ENCODE measurements around the gene ARMC12. TPM values are rescaled to one million over a fixed set of nuclear protein-coding genes. Genes with fewer than 3 reads are reported as not detected.

ARMC12 gene
- total and polyA plus RNA-seq, 7 experiments from 2014 or later: 0.78 to 1.8 (median 1.3) TPM

GRCh38 chr6:35722121-35722761, 14.6 kb upstream of the ARMC12 start:
- Mint-ChIP-seq H3K4me1 (peaks cover 65 to 92% (median 84%) of the 10 kb centered on the region in 7 donors), H3K27me3 (no peaks in the 10 kb centered on the region), H3K9me3 (peaks cover 0 to 1% (median 0%) of the 10 kb centered on the region in 11 donors), H3K27ac (peak overlapping the region in 6 of 9 donors; percentile 56 to 93 (median 71)), H3K36me3 (peaks cover 0 to 2% (median 0%) of the 10 kb centered on the region in 5 donors), H3K4me3 (peak overlapping the region in 4 of 10 donors; percentile 9 to 37 (median 18))
- Histone ChIP-seq H3K4me1 (ENCODE audit: control insufficient read depth in 2 of 2, insufficient read depth in 2 of 2, low read length in 2 of 2) (peaks cover 47 to 70% of the 10 kb centered on the region in 2 donors), H3K27ac (ENCODE audit: low read depth, low read length) (no peak overlapping the region), H3K27me3 (ENCODE audit: control insufficient read depth in 2 of 2, insufficient read depth in 2 of 2, low read length in 2 of 2) (no peaks in the 10 kb centered on the region), H3K4me3 (ENCODE audit: low read length) (no peak overlapping the region), H3K36me3 (ENCODE audit: control insufficient read depth in 2 of 3, insufficient read depth in 3 of 3, low read length in 3 of 3) (no peaks in the 10 kb centered on the region), H3K9me3 (ENCODE audit: control insufficient read depth in 2 of 3, low read length in 3 of 3) (no peaks in the 10 kb centered on the region)
- intact Hi-C loops (cut with micrococcal nuclease): no loop called here
- POLR2A ChIA-PET: interaction anchor here (0.8 to 1.4 kb wide), 4 partner anchors 9 to 730 kb away, joined by 3 to 6 read pairs (median 4); no protein-coding TSS in a partner anchor
- no peak for ATAC-seq
- CTCF ChIA-PET: interaction anchor here (0.6 to 1.2 kb wide), 3 partner anchors 14 to 97 kb away, joined by 3 to 6 read pairs (median 3); no protein-coding TSS in a partner anchor
- DNase-seq: no peak

- CTCF ChIA-PET: interaction anchor here (0.5 to 0.9 kb wide), 2 partner anchors 36 to 92 kb away, joined by 4 read pairs; no protein-coding TSS in a partner anchor
- Mint-ChIP-seq H3K36me3 (no peaks in the 10 kb centered on the region), H3K27me3 (no peaks in the 10 kb centered on the region), H3K4me3 (peak overlapping the region in 2 of 10 donors; percentile 1 to 33), H3K9me3 (no peaks in the 10 kb centered on the region), H3K4me1 (peaks cover 61 to 88% (median 80%) of the 10 kb centered on the region in 7 donors), H3K27ac (peak overlapping the region; percentile 4 to 93 (median 42))
- Histone ChIP-seq H3K9me3 (ENCODE audit: control insufficient read depth in 2 of 3, low read length in 3 of 3) (no peaks in the 10 kb centered on the region), H3K4me1 (ENCODE audit: control insufficient read depth in 2 of 2, insufficient read depth in 2 of 2, low read length in 2 of 2) (peaks cover 44 to 64% of the 10 kb centered on the region in 2 donors), H3K27ac (ENCODE audit: low read depth, low read length) (no peak overlapping the region), H3K27me3 (ENCODE audit: control insufficient read depth in 2 of 2, insufficient read depth in 2 of 2, low read length in 2 of 2) (no peaks in the 10 kb centered on the region), H3K36me3 (ENCODE audit: control insufficient read depth in 2 of 3, insufficient read depth in 3 of 3, low read length in 3 of 3) (no peaks in the 10 kb centered on the region), H3K4me3 (ENCODE audit: low read length) (no peak overlapping the region)
- intact Hi-C loops (cut with micrococcal nuclease): no loop called here
- ATAC-seq (no peak), DNase-seq (no peak)
- POLR2A ChIA-PET: interaction anchor here (0.6 to 2.1 kb wide), 3 partner anchors 37 to 55 kb away, joined by 3 to 5 read pairs (median 3); no protein-coding TSS in a partner anchor
Measured at GRCh38 chr6:35723587-35723986, 13.2 kb upstream of the ARMC12 start.

GRCh38 chr6:35724059-35724458, 12.8 kb upstream of the ARMC12 start:
- Mint-ChIP-seq H3K27me3 (no peaks in the 10 kb centered on the region), H3K4me1 (peaks cover 60 to 88% (median 80%) of the 10 kb centered on the region in 7 donors), H3K9me3 (no peaks in the 10 kb centered on the region), H3K36me3 (no peaks in the 10 kb centered on the region), H3K4me3 (peak overlapping the region in 5 of 10 donors; percentile 23 to 87 (median 32)), H3K27ac (peak overlapping the region in 8 of 9 donors; percentile 4 to 94 (median 88))
- DNase-seq (no peak), ATAC-seq (no peak)
- intact Hi-C loops (cut with micrococcal nuclease): no loop called here
- Histone ChIP-seq H3K9me3 (ENCODE audit: control insufficient read depth in 2 of 3, low read length in 3 of 3) (no peaks in the 10 kb centered on the region), H3K4me3 (ENCODE audit: low read length) (no peak overlapping the region), H3K27ac (ENCODE audit: low read depth, low read length) (no peak overlapping the region), H3K4me1 (ENCODE audit: control insufficient read depth in 2 of 2, insufficient read depth in 2 of 2, low read length in 2 of 2) (peaks cover 44 to 64% of the 10 kb centered on the region in 2 donors), H3K36me3 (ENCODE audit: control insufficient read depth in 2 of 3, insufficient read depth in 3 of 3, low read length in 3 of 3) (no peaks in the 10 kb centered on the region), H3K27me3 (ENCODE audit: control insufficient read depth in 2 of 2, insufficient read depth in 2 of 2, low read length in 2 of 2) (no peaks in the 10 kb centered on the region)
- POLR2A ChIA-PET: interaction anchor here (0.6 to 2.1 kb wide), 4 partner anchors 24 to 55 kb away, joined by 3 to 5 read pairs (median 3); no protein-coding TSS in a partner anchor
- CTCF ChIA-PET: interaction anchor here (0.5 to 1.3 kb wide), 2 partner anchors 92 to 140 kb away, joined by 3 to 4 read pairs; no protein-coding TSS in a partner anchor

GRCh38 chr6:35724471-35724870, 12.4 kb upstream of the ARMC12 start:
- Histone ChIP-seq H3K27ac (ENCODE audit: low read depth, low read length) (no peak overlapping the region), H3K9me3 (ENCODE audit: control insufficient read depth in 2 of 3, low read length in 3 of 3) (no peaks in the 10 kb centered on the region), H3K36me3 (ENCODE audit: control insufficient read depth in 2 of 3, insufficient read depth in 3 of 3, low read length in 3 of 3) (no peaks in the 10 kb centered on the region), H3K4me1 (ENCODE audit: control insufficient read depth in 2 of 2, insufficient read depth in 2 of 2, low read length in 2 of 2) (peaks cover 48 to 64% of the 10 kb centered on the region in 2 donors), H3K27me3 (ENCODE audit: control insufficient read depth in 2 of 2, insufficient read depth in 2 of 2, low read length in 2 of 2) (no peaks in the 10 kb centered on the region), H3K4me3 (ENCODE audit: low read length) (no peak overlapping the region)
- ATAC-seq (no peak), DNase-seq (no peak)
- no peaks in the 10 kb centered on the region for H3K36me3 Mint-ChIP-seq
- peak overlapping the region in 6 of 10 donors; percentile 23 to 87 (median 36) for H3K4me3 Mint-ChIP-seq
- intact Hi-C loops (cut with micrococcal nuclease): no loop called here
- H3K27me3 Mint-ChIP-seq: no peaks in the 10 kb centered on the region
- ChIA-PET POLR2A (interaction anchor here (0.6 to 2.1 kb wide), 4 partner anchors 24 to 56 kb away, joined by 3 to 5 read pairs (median 3); no protein-coding TSS in a partner anchor), CTCF (interaction anchor here (0.5 to 1.5 kb wide), 5 partner anchors 9 to 140 kb away, joined by 3 to 4 read pairs (median 4); no protein-coding TSS in a partner anchor)
- peak overlapping the region in 8 of 9 donors; percentile 54 to 98 (median 92) for H3K27ac Mint-ChIP-seq
- peaks cover 60 to 88% (median 80%) of the 10 kb centered on the region in 7 donors for H3K4me1 Mint-ChIP-seq
- no peaks in the 10 kb centered on the region for H3K9me3 Mint-ChIP-seq

- H3K9me3 ChIP-seq (ENCODE audit: control insufficient read depth in 2 of 3, low read length in 3 of 3): no peaks in the 10 kb centered on the region
- Mint-ChIP-seq H3K4me1 (peaks cover 60 to 88% (median 80%) of the 10 kb centered on the region in 7 donors), H3K27me3 (no peaks in the 10 kb centered on the region), H3K4me3 (peak overlapping the region; percentile 27 to 92 (median 72)), H3K27ac (peak overlapping the region; percentile 54 to 98 (median 93)), H3K9me3 (no peaks in the 10 kb centered on the region), H3K36me3 (no peaks in the 10 kb centered on the region)
- H3K4me1 ChIP-seq (ENCODE audit: control insufficient read depth in 2 of 2, insufficient read depth in 2 of 2, low read length in 2 of 2): peaks cover 55 to 64% of the 10 kb centered on the region in 2 donors
- POLR2A ChIA-PET: interaction anchor here (0.6 to 10.2 kb wide), 7 partner anchors 7 to 134 kb away, joined by 3 to 79 read pairs (median 5); no protein-coding TSS in a partner anchor
- intact Hi-C loops (cut with micrococcal nuclease): no loop called here
- H3K27ac ChIP-seq (ENCODE audit: low read depth, low read length): no peak overlapping the region
- CTCF ChIA-PET: interaction anchor here (0.8 to 3.7 kb wide), 7 partner anchors 9 to 434 kb away, joined by 3 to 26 read pairs (median 4); partner anchors contain the start of gene ARMC12
- no peak for ATAC-seq
- no peaks in the 10 kb centered on the region for H3K36me3 ChIP-seq (ENCODE audit: control insufficient read depth in 2 of 3, insufficient read depth in 3 of 3, low read length in 3 of 3)
- no peak for DNase-seq
- no peak overlapping the region for H3K4me3 ChIP-seq (ENCODE audit: low read length)
- no peaks in the 10 kb centered on the region for H3K27me3 ChIP-seq (ENCODE audit: control insufficient read depth in 2 of 2, insufficient read depth in 2 of 2, low read length in 2 of 2)
Measured at GRCh38 chr6:35725081-35725708, 11.6 kb upstream of the ARMC12 start.

- Mint-ChIP-seq H3K36me3 (no peaks in the 10 kb centered on the region), H3K4me1 (peaks cover 60 to 88% (median 80%) of the 10 kb centered on the region in 7 donors), H3K9me3 (no peaks in the 10 kb centered on the region), H3K4me3 (peak overlapping the region; percentile 75 to 92 (median 85)), H3K27ac (peak overlapping the region; percentile 86 to 98 (median 93)), H3K27me3 (no peaks in the 10 kb centered on the region)
- intact Hi-C loops (cut with micrococcal nuclease): no loop called here
- ChIA-PET CTCF (interaction anchor here (0.8 to 3.7 kb wide), 10 partner anchors 8 to 435 kb away, joined by 3 to 26 read pairs (median 4); partner anchors contain the start of gene ARMC12), POLR2A (interaction anchor here (0.5 to 12.1 kb wide), 11 partner anchors 7 to 135 kb away, joined by 3 to 157 read pairs (median 5); no protein-coding TSS in a partner anchor)
- H3K27ac ChIP-seq (ENCODE audit: low read depth, low read length): peak overlapping the region; percentile 67
- H3K9me3 ChIP-seq (ENCODE audit: control insufficient read depth in 2 of 3, low read length in 3 of 3): no peaks in the 10 kb centered on the region
- H3K4me1 ChIP-seq (ENCODE audit: control insufficient read depth in 2 of 2, insufficient read depth in 2 of 2, low read length in 2 of 2): peaks cover 61 to 65% of the 10 kb centered on the region in 2 donors
- H3K27me3 ChIP-seq (ENCODE audit: control insufficient read depth in 2 of 2, insufficient read depth in 2 of 2, low read length in 2 of 2): no peaks in the 10 kb centered on the region
- peak overlapping the region; percentile 25 for H3K4me3 ChIP-seq (ENCODE audit: low read length)
- DNase-seq (no peak), ATAC-seq (no peak)
- H3K36me3 ChIP-seq (ENCODE audit: control insufficient read depth in 2 of 3, insufficient read depth in 3 of 3, low read length in 3 of 3): no peaks in the 10 kb centered on the region
Measured at GRCh38 chr6:35725721-35726438, 11.0 kb upstream of the ARMC12 start.

Measured in naive thymus-derived CD4-positive, alpha-beta T cell (primary cell).